ES-I3 (cell line): Measurements from ENCODE around the gene DGKZ.

Source experiments
- H3K36me3 ChIP-seq: 2 replicates; pipeline ENCODE4 v1.6.1; 2013; ENCODE audit warnings: mild to moderate bottlenecking, low read length, control low read depth, moderate library complexity; ENCODE audit not compliant: insufficient read depth
- H3K4me1 ChIP-seq: 2 replicates; pipeline ENCODE4 v1.6.1; 2013; ENCODE audit warnings: mild to moderate bottlenecking, control low read depth, low read length; ENCODE audit not compliant: insufficient read depth
- H3K9ac ChIP-seq: 2 replicates; pipeline ENCODE4 v1.6.1; 2013; ENCODE audit warnings: low read depth, mild to moderate bottlenecking, low read length, moderate library complexity
- H3K9me3 ChIP-seq: 2 replicates; pipeline ENCODE4 v1.6.1; 2013; ENCODE audit warnings: mild to moderate bottlenecking, low read length, moderate library complexity; ENCODE audit not compliant: control insufficient read depth, insufficient read depth

DGKZ gene

DNA sequence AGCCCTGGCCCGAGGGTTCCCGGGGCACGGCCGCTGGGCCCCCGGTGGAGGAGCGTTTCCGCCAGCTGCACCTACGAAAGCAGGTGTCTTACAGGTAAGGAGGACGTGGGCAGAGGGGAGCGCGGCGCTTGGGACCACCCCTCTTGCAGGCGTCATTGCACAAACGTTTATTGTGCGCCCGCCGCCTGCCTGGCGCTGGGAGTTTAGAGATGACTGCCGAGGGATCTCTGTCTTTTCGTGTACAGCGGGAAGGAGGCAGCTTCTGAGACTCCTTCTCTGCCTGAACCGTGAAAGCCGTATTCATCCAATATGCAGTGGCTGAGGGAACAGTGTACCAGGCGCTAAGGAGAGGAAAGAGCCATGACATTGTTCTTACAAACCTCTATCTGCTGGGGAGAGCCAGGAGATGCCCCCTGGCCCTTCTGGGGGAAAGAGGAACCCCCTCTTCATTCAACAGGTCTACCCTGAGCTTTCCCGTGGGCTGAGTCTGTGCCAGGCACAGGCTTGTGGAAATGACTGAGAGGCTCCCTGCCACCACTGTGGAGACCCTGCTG is 13.8 kb upstream of the DGKZ start:
- Histone ChIP-seq H3K36me3 (no peaks in the 10 kb centered on the region), H3K9ac (peak overlapping the region; percentile 63; the same call in 1 of the 2 replicates), H3K9me3 (no peaks in the 10 kb centered on the region), H3K4me1 (peaks cover 44% of the 10 kb centered on the region)

DNA sequence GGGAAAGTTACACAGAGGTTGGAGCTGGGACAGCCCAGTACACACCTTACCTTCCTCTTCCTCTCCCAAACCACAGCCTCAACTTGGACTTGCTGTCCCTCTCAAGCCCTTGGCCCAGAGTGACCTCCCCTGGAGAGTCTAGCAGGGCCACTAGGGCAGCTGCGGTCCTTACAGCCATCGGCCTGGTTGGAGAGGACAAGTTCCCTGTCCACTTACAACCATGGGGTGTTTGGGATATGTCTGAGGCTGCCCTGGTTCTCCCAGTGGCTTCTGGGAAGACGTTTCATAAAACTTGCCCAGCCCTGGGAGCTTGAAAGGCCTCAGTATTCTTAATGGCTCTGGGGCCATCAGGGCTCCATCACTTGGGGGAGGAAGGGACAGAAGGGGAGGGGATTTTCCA is 13.1 kb upstream of the DGKZ start:
- Histone ChIP-seq H3K9ac (no peak overlapping the region), H3K9me3 (no peaks in the 10 kb centered on the region), H3K4me1 (peaks cover 47% of the 10 kb centered on the region), H3K36me3 (no peaks in the 10 kb centered on the region)

GRCh38 chr11:46335271-46335670 is 12.0 kb upstream of the DGKZ start:
- no peak overlapping the region for H3K9ac ChIP-seq
- H3K4me1 ChIP-seq: peaks cover 52% of the 10 kb centered on the region
- no peaks in the 10 kb centered on the region for H3K9me3 ChIP-seq
- H3K36me3 ChIP-seq: no peaks in the 10 kb centered on the region

DNA sequence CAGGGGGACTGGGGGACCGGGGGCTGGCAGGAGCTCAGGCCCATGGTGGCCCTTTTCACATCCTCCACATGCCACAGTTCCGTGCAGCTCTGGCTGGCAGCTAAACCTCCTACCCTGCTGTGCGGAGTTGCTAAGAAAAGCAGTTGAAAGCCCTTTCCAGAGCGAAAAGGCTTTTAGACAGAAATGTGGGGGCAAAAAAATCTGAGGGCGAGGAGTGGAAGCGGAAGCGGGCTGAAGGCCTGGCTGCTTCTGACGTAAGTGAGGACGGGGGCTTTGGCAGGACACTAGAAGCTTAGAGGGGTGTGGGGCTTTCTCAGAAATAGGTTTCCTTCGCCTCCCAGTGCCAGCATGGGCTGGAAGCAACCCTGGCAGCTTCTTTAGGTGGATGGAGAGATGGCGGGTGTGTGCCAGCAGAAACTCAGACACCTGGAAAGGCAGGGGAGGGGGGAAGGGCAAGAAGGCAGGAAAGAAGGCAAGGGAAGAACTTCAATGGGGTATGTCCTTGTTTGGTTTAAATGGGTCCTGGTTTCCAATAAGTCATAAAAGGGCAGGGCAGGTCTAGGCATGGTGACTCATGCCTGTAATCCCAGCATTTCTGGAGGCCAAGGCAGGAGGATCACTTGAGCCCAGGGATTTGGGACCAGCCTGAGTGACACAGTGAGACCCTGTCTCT is 11.2 kb upstream of the DGKZ start:
- Histone ChIP-seq H3K9ac (no peak overlapping the region), H3K9me3 (no peaks in the 10 kb centered on the region), H3K36me3 (no peaks in the 10 kb centered on the region), H3K4me1 (peaks cover 51% of the 10 kb centered on the region)

- no peak overlapping the region for H3K9ac ChIP-seq
- peaks cover 51% of the 10 kb centered on the region for H3K4me1 ChIP-seq
- no peaks in the 10 kb centered on the region for H3K9me3 ChIP-seq
- H3K36me3 ChIP-seq: no peaks in the 10 kb centered on the region
Measured at GRCh38 chr11:46336563-46337180, 10.6 kb upstream of the DGKZ start.

GRCh38 chr11:46337626-46338345 is 9.5 kb upstream of the DGKZ start:
- H3K36me3 ChIP-seq: no peaks in the 10 kb centered on the region
- peaks cover 60% of the 10 kb centered on the region for H3K4me1 ChIP-seq
- no peak overlapping the region for H3K9ac ChIP-seq
- no peaks in the 10 kb centered on the region for H3K9me3 ChIP-seq

DNA sequence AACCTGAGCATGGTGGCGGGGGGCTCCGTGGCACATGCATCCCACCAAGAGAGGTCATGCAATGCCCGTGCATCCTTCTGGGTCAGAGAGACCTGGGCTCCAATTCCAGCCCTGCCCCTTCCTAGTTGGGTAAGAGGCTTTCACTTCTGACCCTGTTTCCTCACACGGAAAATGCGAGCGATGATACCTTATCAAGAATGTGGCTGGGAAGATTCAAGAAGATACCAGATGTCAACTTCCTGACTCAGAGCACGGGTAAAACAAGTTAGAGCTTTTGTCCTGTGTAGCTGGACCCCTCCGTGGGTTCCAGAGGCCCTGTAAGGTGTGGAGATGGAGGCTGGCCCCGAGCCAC is 8.7 kb upstream of the DGKZ start:
- Histone ChIP-seq H3K36me3 (no peaks in the 10 kb centered on the region), H3K9me3 (no peaks in the 10 kb centered on the region), H3K9ac (peak overlapping the region; percentile 32; the same call in 1 of the 2 replicates), H3K4me1 (peaks cover 66% of the 10 kb centered on the region)

- Histone ChIP-seq H3K4me1 (peaks cover 67% of the 10 kb centered on the region), H3K36me3 (no peaks in the 10 kb centered on the region), H3K9me3 (no peaks in the 10 kb centered on the region), H3K9ac (peak overlapping the region; percentile 32; the same call in 1 of the 2 replicates)
Measured at GRCh38 chr11:46338988-46339666, 8.1 kb upstream of the DGKZ start.

DNA sequence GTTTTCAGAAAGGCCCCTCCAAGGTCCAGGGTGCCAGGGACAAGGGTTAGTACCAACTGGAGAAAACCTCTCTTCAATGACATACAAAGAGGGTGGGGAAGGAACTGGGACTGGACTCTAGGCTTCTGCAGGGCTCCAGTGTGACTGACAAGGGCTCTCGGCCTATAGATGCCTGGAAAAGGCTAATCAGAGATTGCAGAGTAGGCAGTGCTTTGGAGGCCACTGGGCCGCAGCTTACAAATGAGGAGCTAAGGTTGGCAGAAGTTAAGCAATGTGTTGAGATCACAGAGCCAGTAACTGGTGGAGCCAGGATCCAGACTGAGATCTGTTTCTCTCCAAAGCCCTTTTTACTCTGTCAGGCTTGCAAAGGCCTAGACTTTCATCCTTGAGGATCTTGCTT is 7.4 kb upstream of the DGKZ start:
- no peak overlapping the region for H3K9ac ChIP-seq
- no peaks in the 10 kb centered on the region for H3K36me3 ChIP-seq
- peaks cover 70% of the 10 kb centered on the region for H3K4me1 ChIP-seq
- H3K9me3 ChIP-seq: no peaks in the 10 kb centered on the region

GRCh38 chr11:46341454-46341853 is 5.8 kb upstream of the DGKZ start:
- Histone ChIP-seq H3K9me3 (no peaks in the 10 kb centered on the region), H3K4me1 (peaks cover 73% of the 10 kb centered on the region), H3K36me3 (no peaks in the 10 kb centered on the region), H3K9ac (no peak overlapping the region)

GRCh38 chr11:46342239-46342638 is 5.0 kb upstream of the DGKZ start:
- peaks cover 73% of the 10 kb centered on the region for H3K4me1 ChIP-seq
- H3K36me3 ChIP-seq: no peaks in the 10 kb centered on the region
- H3K9me3 ChIP-seq: no peaks in the 10 kb centered on the region
- H3K9ac ChIP-seq: no peak overlapping the region

DNA sequence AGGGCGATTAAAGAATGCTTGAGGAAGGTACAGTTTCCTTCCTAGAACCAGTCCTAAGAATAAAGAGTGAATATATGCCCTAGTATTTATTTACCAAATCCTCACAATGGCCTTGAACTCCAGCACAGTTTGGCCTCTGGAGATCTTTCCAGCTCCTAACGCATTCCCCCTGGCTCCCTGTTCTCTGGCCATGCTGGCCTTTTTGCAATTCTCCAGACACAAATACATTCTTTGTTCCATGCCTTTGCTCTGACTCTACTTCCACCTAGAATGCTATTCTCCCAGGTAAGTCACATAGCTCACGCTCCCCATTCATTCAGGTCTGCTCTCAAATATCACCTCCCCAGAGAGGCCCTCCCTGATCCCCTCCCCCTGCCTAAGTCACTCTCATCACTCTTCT is 3.7 kb upstream of the DGKZ start:
- Histone ChIP-seq H3K4me1 (peaks cover 69% of the 10 kb centered on the region), H3K36me3 (no peaks in the 10 kb centered on the region), H3K9ac (no peak overlapping the region), H3K9me3 (no peaks in the 10 kb centered on the region)

DNA sequence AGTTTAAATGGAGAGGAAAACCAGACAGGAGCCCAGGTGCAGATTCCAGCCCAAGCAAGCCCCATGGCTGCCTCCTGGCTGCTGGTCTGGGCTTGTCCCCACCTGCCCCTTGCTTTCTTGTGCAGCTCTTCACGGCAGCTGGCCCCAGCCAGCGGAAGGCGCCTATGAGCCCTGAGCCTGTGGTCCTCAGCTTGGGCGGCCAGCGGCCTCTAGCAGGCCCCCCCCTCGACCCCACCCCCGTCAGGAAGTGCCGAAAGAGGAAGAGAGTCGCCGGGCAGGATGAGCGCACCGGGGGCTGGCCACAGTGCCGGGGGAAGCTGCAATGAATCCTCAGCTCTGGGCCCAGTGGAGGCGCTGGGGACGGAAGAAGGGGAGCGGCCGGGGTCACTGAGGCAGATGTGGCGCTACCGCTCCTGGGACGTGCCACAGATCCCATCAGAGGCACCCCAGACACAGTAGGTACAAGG is 2.1 kb upstream of the DGKZ start:
- H3K4me1 ChIP-seq: peaks cover 65% of the 10 kb centered on the region
- no peaks in the 10 kb centered on the region for H3K9me3 ChIP-seq
- H3K36me3 ChIP-seq: no peaks in the 10 kb centered on the region
- peak overlapping the region; percentile 50 for H3K9ac ChIP-seq

- Histone ChIP-seq H3K9ac (peak overlapping the region; percentile 50), H3K9me3 (no peaks in the 10 kb centered on the region), H3K36me3 (no peaks in the 10 kb centered on the region), H3K4me1 (peaks cover 59% of the 10 kb centered on the region)
Measured at GRCh38 chr11:46345881-46346484, 1.3 kb upstream of the DGKZ start.
